ENCODE data around the gene MVB12B. TPM values are rescaled to one million over a fixed set of nuclear protein-coding genes. Genes with fewer than 3 reads are reported as not detected.

Gene MVB12B
- total RNA-seq, 2 donors from 2014 or later, result 5.9 to 8.7 TPM

- H3K27me3 ChIP-seq, result no peaks in the 10 kb centered on the region
- no peaks in the 10 kb centered on the region for H3K4me1 ChIP-seq
- no peak for DNase-seq (ENCODE audit: low spot score)
Measured at GRCh38 chr9:126301196-126301595, 25.4 kb upstream of the MVB12B start.

GRCh38 chr9:126301985-126302603 lies 24.5 kb upstream of the MVB12B start:
- Histone ChIP-seq H3K4me1 (no peaks in the 10 kb centered on the region), H3K4me3 (no peak overlapping the region), H3K36me3 (no peaks in the 10 kb centered on the region), H3K27me3 (no peaks in the 10 kb centered on the region), H3K27ac (no peak overlapping the region), H3K9me3 (no peaks in the 10 kb centered on the region)
- DNase-seq (ENCODE audit: low spot score), result peak; percentile 72
- TF ChIP-seq CTCF (IDR thresholded peaks at IDR 0.05), result peak; percentile 57 to 74

More at GRCh38 chr9:126301196-126301595, 25.4 kb upstream of the MVB12B start:
- TF ChIP-seq CTCF (IDR thresholded peaks at IDR 0.05), result no peak
- Histone ChIP-seq H3K27ac (no peak overlapping the region), H3K4me3 (no peak overlapping the region), H3K36me3 (no peaks in the 10 kb centered on the region), H3K9me3 (no peaks in the 10 kb centered on the region)

GRCh38 chr9:126302730-126303129 lies 23.9 kb upstream of the MVB12B start:
- no peak overlapping the region for H3K27ac ChIP-seq
- no peaks in the 10 kb centered on the region for H3K4me1 ChIP-seq
- no peaks in the 10 kb centered on the region for H3K27me3 ChIP-seq
- H3K4me3 ChIP-seq, result no peak overlapping the region
- DNase-seq (ENCODE audit: low spot score), result no peak
- no peak for TF ChIP-seq CTCF (IDR thresholded peaks at IDR 0.05)
- no peaks in the 10 kb centered on the region for H3K36me3 ChIP-seq
- H3K9me3 ChIP-seq, result no peaks in the 10 kb centered on the region

GRCh38 chr9:126303488-126303887 lies 23.1 kb upstream of the MVB12B start:
- Histone ChIP-seq H3K9me3 (no peaks in the 10 kb centered on the region), H3K27me3 (no peaks in the 10 kb centered on the region), H3K27ac (no peak overlapping the region), H3K4me3 (no peak overlapping the region), H3K4me1 (no peaks in the 10 kb centered on the region), H3K36me3 (no peaks in the 10 kb centered on the region)
- no peak for TF ChIP-seq CTCF (IDR thresholded peaks at IDR 0.05)
- no peak for DNase-seq (ENCODE audit: low spot score)

GRCh38 chr9:126304207-126304970 lies 22.2 kb upstream of the MVB12B start:
- H3K4me3 ChIP-seq, result no peak overlapping the region
- H3K4me1 ChIP-seq, result no peaks in the 10 kb centered on the region
- no peaks in the 10 kb centered on the region for H3K27me3 ChIP-seq
- no peak for TF ChIP-seq CTCF (IDR thresholded peaks at IDR 0.05)
- no peak for DNase-seq (ENCODE audit: low spot score)
- no peaks in the 10 kb centered on the region for H3K9me3 ChIP-seq
- H3K27ac ChIP-seq, result no peak overlapping the region
- no peaks in the 10 kb centered on the region for H3K36me3 ChIP-seq
